Measurements from ENCODE around the gene USP5. TPM values are rescaled to one million over a fixed set of nuclear protein-coding genes. Genes with fewer than 3 reads are reported as not detected.
A peak's percentile ranks its signal among the peaks of the same experiment; 100 is the strongest.

The USP5 gene
- total RNA-seq, 3 donors from 2014 or later = 169 to 192 (median 176) TPM

DNA sequence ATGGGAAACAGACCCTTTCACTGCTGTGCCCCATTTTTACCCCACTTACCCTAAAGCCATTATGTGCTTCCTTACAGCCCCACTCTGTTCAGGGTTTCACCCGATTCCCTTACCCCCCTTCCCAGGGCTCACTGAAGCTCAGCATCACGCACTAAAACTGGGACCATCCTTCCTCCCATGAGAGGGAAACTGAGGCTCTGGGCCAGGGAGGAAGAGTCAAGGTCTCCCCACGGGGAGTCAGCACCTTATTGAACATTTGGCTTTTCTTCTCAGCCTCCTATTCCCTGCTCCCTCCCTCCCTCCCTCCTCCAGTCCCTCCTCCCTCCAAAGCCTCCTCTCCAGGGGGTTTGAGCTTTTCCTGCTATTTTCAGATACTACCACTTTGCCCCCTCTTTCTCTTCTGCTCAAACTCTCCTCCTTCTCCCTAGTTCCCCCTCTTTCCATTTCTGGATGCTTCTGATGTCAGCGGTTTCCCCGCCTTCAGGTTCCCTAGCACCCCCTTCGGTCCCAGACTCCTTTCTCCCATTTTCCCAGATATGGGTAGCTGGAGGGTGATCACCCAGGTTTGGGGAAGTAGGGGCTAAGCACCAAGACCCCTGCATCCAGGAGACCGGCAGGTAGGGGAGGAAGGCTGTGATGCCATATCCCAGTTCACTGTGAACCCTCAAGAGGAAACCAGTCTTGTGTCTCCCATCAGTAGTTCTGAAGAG, 29.4 kb upstream of the USP5 start:
- Mint-ChIP-seq H3K36me3 (ENCODE audit: insufficient read depth) (peaks cover 4% of the 10 kb centered on the region), H3K27me3 (ENCODE audit: low read depth) (peaks cover 32% of the 10 kb centered on the region), H3K4me1 (ENCODE audit: low read depth) (peaks cover 22% of the 10 kb centered on the region), H3K4me3 (peak overlapping the region; percentile 33), H3K9me3 (no peaks in the 10 kb centered on the region)
- DNase-seq (no peak), ATAC-seq (no peak)

- ATAC-seq (no peak), DNase-seq (no peak)
- Mint-ChIP-seq H3K4me1 (ENCODE audit: low read depth) (peaks cover 25% of the 10 kb centered on the region), H3K4me3 (no peak overlapping the region), H3K36me3 (ENCODE audit: insufficient read depth) (no peaks in the 10 kb centered on the region), H3K9me3 (no peaks in the 10 kb centered on the region), H3K27me3 (ENCODE audit: low read depth) (peaks cover 34% of the 10 kb centered on the region)
Measured at GRCh38 chr12:6823182-6824084, 28.5 kb upstream of the USP5 start.

DNA sequence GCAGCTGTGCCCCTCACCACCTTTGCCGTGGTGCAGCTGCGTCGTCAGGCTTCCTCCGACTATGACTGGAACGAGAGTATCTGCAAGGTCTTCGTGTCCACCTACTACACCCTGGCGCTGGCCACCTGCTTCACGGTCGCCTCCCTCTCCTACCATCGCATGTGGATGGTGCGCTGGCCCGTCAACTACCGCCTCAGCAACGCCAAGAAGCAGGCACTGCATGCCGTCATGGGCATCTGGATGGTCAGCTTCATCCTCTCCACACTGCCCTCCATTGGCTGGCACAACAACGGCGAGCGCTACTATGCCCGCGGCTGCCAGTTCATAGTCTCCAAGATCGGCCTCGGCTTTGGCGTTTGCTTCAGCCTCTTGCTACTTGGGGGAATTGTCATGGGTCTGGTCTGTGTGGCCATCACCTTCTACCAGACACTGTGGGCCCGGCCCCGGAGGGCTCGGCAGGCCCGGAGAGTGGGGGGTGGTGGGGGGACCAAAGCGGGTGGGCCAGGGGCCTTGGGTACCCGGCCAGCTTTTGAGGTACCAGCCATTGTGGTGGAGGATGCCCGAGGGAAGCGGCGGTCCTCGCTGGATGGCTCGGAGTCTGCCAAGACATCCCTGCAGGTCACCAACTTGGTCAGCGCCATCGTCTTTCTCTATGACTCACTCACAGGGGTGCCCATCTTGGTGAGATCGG, 27.7 kb upstream of the USP5 start:
- no peak overlapping the region for H3K4me3 Mint-ChIP-seq
- H3K36me3 Mint-ChIP-seq (ENCODE audit: insufficient read depth) = no peaks in the 10 kb centered on the region
- no peaks in the 10 kb centered on the region for H3K9me3 Mint-ChIP-seq
- ATAC-seq (no peak), DNase-seq (no peak)
- H3K27me3 Mint-ChIP-seq (ENCODE audit: low read depth) = peaks cover 39% of the 10 kb centered on the region
- H3K4me1 Mint-ChIP-seq (ENCODE audit: low read depth) = peaks cover 25% of the 10 kb centered on the region

GRCh38 chr12:6824901-6825381, 27.0 kb upstream of the USP5 start:
- Mint-ChIP-seq H3K27me3 (ENCODE audit: low read depth) (peaks cover 40% of the 10 kb centered on the region), H3K9me3 (no peaks in the 10 kb centered on the region), H3K4me3 (no peak overlapping the region), H3K4me1 (ENCODE audit: low read depth) (peaks cover 29% of the 10 kb centered on the region), H3K36me3 (ENCODE audit: insufficient read depth) (no peaks in the 10 kb centered on the region)
- DNase-seq = no peak
- ATAC-seq = no peak

DNA sequence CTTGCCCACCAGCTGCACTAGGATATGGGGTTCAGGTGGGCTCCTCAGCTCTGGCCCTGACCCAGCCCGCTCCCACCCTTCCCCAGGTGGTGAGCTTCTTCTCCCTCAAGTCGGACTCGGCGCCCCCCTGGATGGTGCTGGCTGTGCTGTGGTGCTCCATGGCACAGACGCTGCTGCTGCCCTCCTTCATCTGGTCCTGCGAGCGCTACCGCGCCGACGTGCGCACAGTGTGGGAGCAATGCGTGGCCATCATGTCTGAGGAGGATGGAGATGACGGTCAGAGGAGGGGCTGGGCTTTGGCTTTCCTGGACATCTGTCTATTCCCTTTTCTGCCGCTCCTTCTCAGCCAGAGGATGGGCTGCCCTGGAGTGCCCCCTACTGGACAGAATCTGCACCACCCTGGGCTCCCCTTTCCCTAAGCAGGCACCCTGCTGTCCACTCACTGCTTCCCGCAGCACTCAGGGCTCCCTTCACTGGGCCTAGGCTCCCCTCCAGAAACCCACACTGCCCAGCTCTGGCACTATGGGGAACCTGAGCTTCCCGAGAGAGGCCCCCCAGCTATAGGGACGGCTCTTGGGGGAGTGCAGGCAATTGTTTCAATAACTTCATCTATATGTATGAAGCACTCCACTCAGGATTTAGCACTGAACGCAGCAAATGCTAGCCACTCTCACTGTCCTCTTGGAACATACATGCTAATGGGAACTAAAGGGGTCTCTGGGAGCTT, 26.4 kb upstream of the USP5 start:
- peak; percentile 84 for DNase-seq
- H3K4me1 Mint-ChIP-seq (ENCODE audit: low read depth) = peaks cover 27% of the 10 kb centered on the region
- peak; percentile 62 to 63 for ATAC-seq
- H3K9me3 Mint-ChIP-seq = no peaks in the 10 kb centered on the region
- no peaks in the 10 kb centered on the region for H3K36me3 Mint-ChIP-seq (ENCODE audit: insufficient read depth)
- H3K27me3 Mint-ChIP-seq (ENCODE audit: low read depth) = peaks cover 40% of the 10 kb centered on the region
- H3K4me3 Mint-ChIP-seq = no peak overlapping the region

DNA sequence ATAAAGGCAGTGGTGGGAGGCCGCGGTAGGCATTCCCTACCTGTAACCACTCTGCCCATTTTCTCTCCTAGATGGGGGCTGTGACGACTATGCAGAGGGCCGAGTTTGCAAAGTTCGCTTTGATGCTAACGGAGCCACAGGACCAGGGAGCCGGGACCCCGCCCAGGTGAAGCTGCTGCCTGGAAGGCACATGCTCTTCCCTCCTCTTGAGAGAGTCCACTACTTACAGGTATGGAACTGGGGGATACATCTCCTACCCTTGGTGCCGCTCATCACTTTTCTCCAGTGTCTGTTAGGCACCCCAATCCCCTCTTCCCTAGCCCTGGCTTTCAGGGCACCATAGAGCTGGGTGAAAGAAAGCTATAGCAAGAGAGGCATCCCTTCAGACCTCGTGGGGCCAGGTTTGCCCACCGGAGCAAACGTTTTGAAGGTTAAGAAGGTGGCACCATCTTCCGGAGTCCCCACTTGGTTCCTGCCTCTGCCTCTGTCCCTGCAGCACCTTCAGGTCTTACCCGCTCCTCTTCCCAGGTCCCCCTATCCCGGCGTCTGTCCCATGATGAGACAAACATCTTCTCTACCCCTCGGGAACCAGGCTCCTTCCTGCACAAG, 25.7 kb upstream of the USP5 start:
- H3K36me3 Mint-ChIP-seq (ENCODE audit: insufficient read depth) = no peaks in the 10 kb centered on the region
- DNase-seq (no peak), ATAC-seq (no peak)
- no peaks in the 10 kb centered on the region for H3K9me3 Mint-ChIP-seq
- peaks cover 20% of the 10 kb centered on the region for H3K4me1 Mint-ChIP-seq (ENCODE audit: low read depth)
- peaks cover 43% of the 10 kb centered on the region for H3K27me3 Mint-ChIP-seq (ENCODE audit: low read depth)
- no peak overlapping the region for H3K4me3 Mint-ChIP-seq

DNA sequence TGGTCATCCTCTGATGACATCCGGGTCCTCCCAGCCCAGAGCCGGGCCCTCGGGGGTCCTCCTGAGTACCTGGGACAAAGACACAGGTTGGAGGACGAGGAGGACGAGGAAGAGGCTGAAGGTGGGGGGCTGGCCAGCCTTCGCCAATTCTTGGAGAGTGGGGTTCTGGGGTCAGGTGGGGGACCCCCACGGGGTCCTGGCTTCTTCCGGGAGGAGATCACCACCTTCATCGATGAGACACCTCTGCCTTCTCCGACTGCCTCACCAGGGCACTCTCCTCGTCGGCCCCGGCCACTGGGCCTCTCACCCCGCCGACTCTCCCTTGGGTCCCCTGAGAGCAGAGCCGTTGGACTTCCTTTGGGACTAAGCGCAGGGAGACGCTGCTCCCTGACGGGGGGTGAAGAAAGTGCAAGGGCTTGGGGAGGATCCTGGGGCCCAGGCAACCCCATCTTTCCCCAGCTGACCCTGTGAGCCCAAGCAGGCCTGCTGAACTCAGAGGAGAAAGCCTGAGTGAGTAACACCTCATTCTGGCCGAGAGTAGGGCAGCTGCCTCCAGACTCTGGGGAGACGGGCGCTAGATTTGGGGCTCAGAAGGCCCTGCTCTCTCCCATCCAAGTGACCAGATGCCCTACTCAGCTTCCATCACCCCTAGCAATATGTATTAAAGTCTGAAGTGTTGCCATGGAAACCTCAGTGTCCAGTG, 25.1 kb upstream of the USP5 start:
- ATAC-seq (no peak), DNase-seq (no peak)
- Mint-ChIP-seq H3K9me3 (no peaks in the 10 kb centered on the region), H3K27me3 (ENCODE audit: low read depth) (peaks cover 42% of the 10 kb centered on the region), H3K4me3 (peak overlapping the region; percentile 50), H3K36me3 (ENCODE audit: insufficient read depth) (no peaks in the 10 kb centered on the region), H3K4me1 (ENCODE audit: low read depth) (peaks cover 18% of the 10 kb centered on the region)

DNA sequence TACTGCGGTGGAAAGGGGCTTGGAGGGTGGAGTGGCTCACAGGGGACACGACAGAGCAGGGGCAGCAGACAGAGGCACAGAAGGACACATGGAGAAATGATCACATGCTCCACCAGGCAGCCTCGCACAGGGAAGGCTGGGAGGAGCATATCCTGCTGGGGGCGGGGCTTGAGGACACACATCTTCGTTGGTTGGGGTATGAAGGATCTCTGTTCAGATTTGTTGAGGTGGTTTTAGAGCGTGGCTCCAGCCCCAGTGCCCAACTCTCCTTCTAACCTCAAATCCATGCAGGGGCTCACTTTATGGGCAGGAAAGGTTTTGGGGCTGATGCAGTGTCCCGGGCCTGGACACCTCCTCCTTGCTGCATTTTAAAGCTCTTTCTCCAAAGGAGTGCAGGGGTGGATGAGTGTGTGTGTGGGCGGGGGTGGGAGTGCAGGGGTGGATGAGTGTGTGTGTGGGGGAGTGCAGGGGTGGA, 24.5 kb upstream of the USP5 start:
- H3K9me3 Mint-ChIP-seq = no peaks in the 10 kb centered on the region
- peaks cover 40% of the 10 kb centered on the region for H3K27me3 Mint-ChIP-seq (ENCODE audit: low read depth)
- peaks cover 15% of the 10 kb centered on the region for H3K4me1 Mint-ChIP-seq (ENCODE audit: low read depth)
- no peaks in the 10 kb centered on the region for H3K36me3 Mint-ChIP-seq (ENCODE audit: insufficient read depth)
- ATAC-seq (no peak), DNase-seq (peak; percentile 48)
- H3K4me3 Mint-ChIP-seq = peak overlapping the region; percentile 50

GRCh38 chr12:6827982-6828780, 23.8 kb upstream of the USP5 start, which contains the start of gene P3H3:
TSS of gene P3H3 (plus strand) at chr12:6828407. CDS start at chr12:6828441, 34 bp downstream.
- DNase-seq (no peak), ATAC-seq (peak; percentile 51 to 55)
- Mint-ChIP-seq H3K9me3 (no peaks in the 10 kb centered on the region), H3K4me3 (peak within 1 kb of the TSS; percentile 82), H3K4me1 (ENCODE audit: low read depth) (peaks cover 15% of the 10 kb centered on the region), H3K27me3 (ENCODE audit: low read depth) (peaks cover 34% of the 10 kb centered on the region), H3K36me3 (ENCODE audit: insufficient read depth) (no peaks in the 10 kb centered on the region)

GRCh38 chr12:6828781-6829535, 23.0 kb upstream of the USP5 start:
- H3K4me3 Mint-ChIP-seq = peak overlapping the region; percentile 82
- ATAC-seq (peak; percentile 53 to 63), DNase-seq (peak; percentile 30)
- no peaks in the 10 kb centered on the region for H3K36me3 Mint-ChIP-seq (ENCODE audit: insufficient read depth)
- no peaks in the 10 kb centered on the region for H3K9me3 Mint-ChIP-seq
- peaks cover 33% of the 10 kb centered on the region for H3K27me3 Mint-ChIP-seq (ENCODE audit: low read depth)
- peaks cover 15% of the 10 kb centered on the region for H3K4me1 Mint-ChIP-seq (ENCODE audit: low read depth)

DNA sequence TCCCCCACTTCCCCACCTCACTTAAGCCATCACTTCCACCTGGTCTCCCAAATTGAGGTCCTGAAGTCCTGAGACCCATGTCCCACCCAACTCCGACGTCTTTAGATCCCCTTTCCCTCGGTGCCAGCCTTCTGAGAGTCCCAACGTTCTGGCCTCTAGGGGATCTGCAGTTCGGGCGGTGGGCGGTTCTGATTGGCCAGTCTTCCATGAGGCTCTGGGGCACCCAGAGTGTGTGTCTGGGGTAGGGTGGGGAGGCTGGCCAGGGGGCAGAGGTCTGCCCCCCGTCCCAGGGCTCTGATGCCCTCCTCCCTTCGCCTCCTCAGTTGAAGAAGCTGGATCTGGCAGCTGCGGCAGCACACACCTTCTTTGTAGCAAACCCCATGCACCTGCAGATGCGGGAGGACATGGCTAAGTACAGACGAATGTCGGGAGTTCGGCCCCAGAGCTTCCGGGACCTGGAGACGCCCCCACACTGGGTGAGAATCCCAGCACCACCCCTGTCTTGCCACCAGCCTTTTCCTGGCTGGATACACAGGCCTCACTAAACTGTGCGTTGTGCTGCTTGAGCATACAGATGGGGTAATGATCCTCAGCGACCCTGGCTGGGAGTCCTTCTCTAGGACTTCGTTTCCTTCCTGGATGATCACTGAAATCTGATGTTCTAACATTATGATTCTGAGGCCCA, 22.3 kb upstream of the USP5 start:
- Mint-ChIP-seq H3K4me3 (peak overlapping the region; percentile 82), H3K4me1 (ENCODE audit: low read depth) (peaks cover 16% of the 10 kb centered on the region), H3K27me3 (ENCODE audit: low read depth) (peaks cover 29% of the 10 kb centered on the region), H3K9me3 (no peaks in the 10 kb centered on the region), H3K36me3 (ENCODE audit: insufficient read depth) (no peaks in the 10 kb centered on the region)
- ATAC-seq (no peak), DNase-seq (no peak)

Data from activated T-cell treated with anti-CD3 and anti-CD28 coated beads, Interleukin-2, amount 50 U/mL, for 4 hours (primary cell).